NB4 (cell line): ENCODE results near the gene FSD2.

ENCODE experiments used
- MYC ChIP-seq: IDR thresholded peaks from 2 replicates; pipeline ENCODE4 v1.6.1; 2011; ENCODE audit warnings: low read depth, low read length
- POLR2A ChIP-seq: IDR thresholded peaks from 2 replicates; pipeline ENCODE4 v1.6.1; 2011; ENCODE audit warnings: mild to moderate bottlenecking; ENCODE audit not compliant: insufficient read length; ENCODE audit errors: extremely low read depth
- TF ChIP-seq, protein P1 (sequence below): IDR thresholded peaks from one replicate; pipeline ENCODE4 v1.5.1; 2012; ENCODE audit warnings: low read depth, low read length
- TF ChIP-seq, protein P2 (sequence below): IDR thresholded peaks from 2 replicates; pipeline ENCODE4 v1.6.1; 2011; ENCODE audit warnings: low read depth, low read length

DNA sequence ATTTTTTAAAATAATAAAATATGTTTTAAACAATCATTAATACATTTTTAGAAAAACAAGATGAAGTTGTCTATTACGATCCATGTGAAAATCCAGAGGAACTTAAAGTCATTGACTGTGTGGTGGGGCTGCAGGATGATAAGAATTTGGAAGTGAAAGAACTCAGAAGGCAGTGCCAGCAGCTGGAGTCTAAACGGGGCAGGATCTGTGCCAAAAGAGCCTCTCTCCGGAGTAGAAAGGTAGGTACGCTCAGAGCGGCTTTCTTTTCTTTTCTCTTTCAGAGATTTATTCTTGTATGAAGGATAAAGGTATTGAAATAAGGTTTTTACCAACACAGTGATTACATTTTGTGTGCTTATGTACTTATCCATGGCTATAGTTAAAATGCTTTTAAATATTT is 17.2 kb upstream of the FSD2 start:
- TF ChIP-seq, protein P1, sequence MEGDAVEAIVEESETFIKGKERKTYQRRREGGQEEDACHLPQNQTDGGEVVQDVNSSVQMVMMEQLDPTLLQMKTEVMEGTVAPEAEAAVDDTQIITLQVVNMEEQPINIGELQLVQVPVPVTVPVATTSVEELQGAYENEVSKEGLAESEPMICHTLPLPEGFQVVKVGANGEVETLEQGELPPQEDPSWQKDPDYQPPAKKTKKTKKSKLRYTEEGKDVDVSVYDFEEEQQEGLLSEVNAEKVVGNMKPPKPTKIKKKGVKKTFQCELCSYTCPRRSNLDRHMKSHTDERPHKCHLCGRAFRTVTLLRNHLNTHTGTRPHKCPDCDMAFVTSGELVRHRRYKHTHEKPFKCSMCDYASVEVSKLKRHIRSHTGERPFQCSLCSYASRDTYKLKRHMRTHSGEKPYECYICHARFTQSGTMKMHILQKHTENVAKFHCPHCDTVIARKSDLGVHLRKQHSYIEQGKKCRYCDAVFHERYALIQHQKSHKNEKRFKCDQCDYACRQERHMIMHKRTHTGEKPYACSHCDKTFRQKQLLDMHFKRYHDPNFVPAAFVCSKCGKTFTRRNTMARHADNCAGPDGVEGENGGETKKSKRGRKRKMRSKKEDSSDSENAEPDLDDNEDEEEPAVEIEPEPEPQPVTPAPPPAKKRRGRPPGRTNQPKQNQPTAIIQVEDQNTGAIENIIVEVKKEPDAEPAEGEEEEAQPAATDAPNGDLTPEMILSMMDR, result no peak
- TF ChIP-seq POLR2A, result no peak
- TF ChIP-seq, protein P2, sequence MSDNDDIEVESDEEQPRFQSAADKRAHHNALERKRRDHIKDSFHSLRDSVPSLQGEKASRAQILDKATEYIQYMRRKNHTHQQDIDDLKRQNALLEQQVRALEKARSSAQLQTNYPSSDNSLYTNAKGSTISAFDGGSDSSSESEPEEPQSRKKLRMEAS, result no peak
- TF ChIP-seq MYC, result no peak
